GM21825 (cell line): ENCODE measurements around the gene ZFAND6.
"Not testable (repeated sequence)": the region's sequence is repeated elsewhere in the genome, so short reads cannot be mapped to it uniquely, and the experiment has no call there.

Experiments used
- ATAC-seq: cut with Tn5 transposase; IDR thresholded peaks from one replicate; pipeline ENCODE4 v1.9.1; 2021; ENCODE audit warnings: mild to moderate bottlenecking, moderate library complexity; ENCODE audit not compliant: unreplicated experiment

Gene ZFAND6

DNA sequence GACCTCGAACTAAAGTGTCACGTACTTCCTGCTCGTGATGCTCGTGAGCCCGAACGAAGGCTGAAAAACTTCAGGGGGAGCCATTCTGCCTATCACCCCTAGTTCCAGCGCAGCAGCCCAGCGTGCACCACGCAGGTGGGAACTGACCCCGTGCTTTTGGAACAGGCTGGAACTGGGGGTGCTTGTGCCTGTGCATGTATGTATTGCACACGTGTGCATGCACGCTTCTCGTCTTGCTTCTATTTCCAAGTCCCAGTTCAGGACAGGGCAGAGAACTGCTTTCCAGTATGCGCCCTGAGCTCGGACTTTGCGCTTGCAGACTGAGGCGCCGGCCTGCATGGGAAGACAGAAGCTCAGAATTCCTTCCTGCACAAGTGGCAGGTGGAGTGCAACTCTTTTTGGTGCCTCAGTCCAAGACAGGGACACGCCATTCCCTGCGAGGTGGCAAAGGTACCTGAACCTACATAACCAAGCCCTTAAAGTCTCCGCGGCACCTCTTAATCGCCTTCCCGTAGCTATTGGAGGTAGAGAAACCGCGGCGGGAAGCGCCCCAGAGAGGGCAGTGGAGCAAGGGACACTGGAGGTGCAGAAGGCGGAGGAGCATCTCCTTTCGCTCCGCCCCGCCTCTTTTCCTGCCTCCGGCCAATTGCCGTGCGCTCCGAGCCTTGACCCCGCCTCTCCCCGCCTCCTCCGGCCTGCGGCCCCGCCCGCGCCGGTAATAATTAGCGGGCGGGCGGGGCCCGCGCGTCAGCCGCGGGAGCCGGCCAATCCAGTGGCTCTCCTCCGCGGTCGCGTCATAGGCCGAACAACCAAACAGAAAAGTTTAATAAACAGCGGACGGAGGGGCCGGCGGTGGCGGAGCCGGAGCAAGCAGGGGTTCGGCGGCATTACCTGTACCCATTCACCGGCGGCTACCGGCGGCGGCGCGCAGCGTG, at the start of gene ZFAND6:
Gene ZFAND6, plus strand, starts transcription at position 826 of the 935 bp plus-strand sequence. CDS start 60,669 bp downstream, outside the sequence.
- peak; percentile 74 for ATAC-seq

DNA sequence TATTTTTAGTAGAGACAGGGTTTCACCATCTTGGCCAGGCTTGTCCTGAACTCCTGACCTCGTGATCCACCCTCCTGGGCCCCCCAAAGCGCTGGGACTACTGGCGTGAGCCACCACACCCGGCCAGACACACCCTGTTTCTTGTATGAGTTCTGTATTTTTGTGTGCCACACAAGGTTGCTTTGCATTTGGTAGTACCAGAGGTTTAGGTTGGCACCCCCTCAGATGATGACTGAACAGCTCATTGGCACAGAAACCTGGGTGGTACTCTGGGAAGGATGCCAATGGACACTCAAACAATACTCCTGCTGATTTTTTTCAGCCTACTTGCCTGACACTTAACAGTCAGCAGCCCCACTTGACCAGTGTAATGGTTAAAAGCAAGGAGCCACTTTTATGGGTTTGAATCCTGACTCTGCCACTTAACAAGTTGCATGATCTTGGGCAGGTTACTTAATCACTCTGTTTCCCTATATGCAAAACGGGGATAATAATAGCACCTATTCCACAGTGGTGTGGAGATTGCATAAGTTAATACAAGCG, 49.3 kb upstream of the ZFAND6 start:
- ATAC-seq = no peak

DNA sequence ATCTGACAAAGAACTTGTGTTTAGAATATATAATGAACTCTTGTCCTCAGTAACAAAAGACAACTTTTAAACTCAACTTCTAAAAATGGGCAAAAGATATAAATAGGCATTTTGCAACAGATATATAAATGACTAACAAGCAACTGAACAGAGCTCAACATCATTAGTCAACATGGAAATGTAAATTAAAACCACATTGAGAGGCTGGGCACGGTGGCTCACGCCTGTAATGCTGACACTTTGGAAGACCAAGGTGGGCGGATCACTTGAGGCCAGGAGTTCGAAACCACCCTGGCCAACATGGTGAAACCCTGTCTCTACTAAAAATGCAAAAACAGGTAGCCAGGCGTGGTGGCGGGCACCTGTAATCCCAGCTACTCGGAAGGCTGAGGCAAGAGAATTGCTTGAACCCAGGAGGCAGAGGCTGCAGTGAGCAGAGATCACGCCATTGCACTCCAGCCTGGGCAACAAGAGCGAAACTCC, 48.4 kb upstream of the ZFAND6 start:
- ATAC-seq = peak; percentile 40

DNA sequence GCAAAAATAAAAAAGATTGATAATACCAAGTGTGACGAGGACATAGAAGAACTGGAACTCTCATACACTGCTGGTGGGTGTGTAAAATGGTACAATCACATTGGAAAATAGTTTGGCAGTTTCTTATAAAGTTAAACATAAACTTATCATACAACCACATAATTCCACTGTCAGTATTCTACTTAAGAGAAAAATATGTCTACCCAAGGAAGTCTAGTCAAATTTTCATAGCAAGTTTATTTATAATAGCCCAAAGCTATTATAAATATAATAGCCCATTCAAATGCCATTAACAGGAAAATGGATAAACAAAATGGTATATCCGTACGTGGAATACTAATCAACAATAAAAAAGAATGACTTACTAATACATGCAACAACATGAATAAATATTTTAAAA, 47.9 kb upstream of the ZFAND6 start:
- no peak for ATAC-seq

DNA sequence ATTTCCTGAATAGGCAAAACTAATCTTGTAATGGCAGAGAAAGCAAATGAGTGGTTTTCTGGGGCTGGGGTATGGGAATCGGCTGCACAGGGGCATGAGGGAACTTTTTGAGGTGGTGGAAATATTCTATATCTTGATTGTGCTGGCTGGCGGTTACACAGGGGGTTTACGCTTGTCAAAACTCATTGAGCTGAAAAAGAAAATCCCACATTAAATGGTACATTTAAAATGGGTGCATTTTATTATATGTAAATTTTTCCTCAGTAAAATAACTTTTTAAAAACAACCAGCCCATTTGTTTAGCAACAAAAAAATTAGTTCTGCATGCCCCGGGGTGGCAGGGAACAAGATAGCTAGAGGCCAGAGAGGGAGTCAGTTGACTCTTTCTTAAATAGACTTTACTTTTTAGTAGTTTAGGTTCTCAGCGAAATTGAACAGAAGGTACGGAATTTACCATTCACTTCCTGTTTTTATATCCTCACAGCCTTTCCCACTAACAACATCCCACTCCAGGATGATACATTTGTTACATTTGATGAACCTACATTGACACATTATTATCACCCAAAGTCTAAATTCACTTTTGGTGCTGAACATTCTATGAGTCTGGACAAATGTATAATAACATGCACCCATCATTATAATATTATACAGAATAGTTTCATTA, 47.3 kb upstream of the ZFAND6 start:
- ATAC-seq = no peak

DNA sequence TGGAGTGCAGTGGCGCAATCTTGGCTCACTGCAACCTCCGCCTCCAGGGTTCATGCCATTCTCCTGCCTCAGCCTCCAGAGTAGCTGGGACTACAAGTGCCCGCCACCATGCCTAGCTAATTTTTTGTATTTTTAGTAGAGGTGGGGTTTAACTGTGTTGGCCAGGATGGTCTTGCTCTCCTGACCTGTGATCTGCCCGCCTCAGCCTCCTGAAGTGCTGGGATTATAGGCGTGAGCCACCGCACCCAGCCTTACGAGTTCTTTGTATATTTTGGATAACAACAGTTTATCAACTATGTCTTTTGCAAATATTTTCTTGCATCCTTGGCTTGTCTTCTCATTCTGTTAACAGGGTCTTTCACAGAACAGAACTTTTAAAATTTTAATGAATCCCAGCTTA, 45.3 kb upstream of the ZFAND6 start:
- not testable (repeated sequence) for ATAC-seq

DNA sequence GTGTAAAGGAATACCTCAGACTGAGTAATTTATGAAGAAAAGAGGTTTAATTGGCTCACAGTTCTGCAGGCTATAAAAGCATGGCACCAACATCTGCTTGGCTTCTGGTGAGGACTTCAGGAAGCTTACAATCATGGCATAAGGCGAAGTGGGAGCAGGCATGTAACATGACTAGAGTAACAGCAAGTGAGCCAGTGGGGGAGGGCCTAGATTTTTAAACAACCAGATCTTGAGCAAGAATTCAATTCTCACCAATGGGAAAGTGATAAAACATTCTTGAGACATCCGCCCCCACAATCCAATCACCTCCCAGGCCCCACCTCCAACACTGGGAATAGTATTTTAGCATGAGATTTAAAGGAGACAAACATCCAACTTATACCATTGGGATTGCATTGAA, 44.3 kb upstream of the ZFAND6 start:
- no peak for ATAC-seq

DNA sequence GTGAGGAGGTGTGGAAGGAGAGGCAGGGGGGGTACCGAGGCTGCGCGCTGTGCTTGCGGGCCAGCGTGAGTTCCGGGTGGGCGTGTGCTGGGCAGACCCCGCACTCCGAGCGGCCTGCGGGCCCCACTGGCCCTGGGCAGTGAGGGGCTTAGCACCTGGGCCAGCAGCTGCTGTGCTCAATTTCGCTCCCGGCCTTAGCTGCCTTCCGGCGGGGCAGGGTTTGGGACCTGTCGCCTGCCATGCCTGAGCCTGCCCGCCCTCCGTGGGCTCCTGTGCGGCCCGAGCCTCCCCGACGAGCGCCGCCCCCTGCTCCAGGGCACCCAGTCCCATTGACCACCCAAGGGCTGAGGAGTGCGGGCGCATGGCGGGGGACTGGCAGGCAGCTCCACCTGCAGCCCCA, 43.0 kb upstream of the ZFAND6 start:
- not testable (repeated sequence) for ATAC-seq

DNA sequence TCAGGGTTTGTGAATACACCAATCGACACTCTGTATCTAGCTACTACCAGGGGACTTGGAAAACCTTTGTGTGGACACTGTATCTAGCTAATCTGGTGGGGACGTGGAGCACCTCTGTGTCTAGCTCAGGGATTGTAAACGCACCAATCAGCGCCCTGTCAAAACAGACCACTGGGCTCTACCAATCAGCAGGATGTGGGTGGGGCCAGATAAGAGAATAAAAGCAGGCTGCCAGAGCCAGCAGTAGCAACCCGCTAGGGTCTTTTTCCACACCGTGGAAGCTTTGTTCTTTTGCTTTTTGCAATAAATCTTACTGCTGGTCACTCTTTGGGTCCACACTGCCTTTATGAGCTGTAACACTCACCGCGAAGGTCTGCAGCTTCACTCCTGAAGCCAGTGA, 42.3 kb upstream of the ZFAND6 start:
- ATAC-seq = not testable (repeated sequence)

DNA sequence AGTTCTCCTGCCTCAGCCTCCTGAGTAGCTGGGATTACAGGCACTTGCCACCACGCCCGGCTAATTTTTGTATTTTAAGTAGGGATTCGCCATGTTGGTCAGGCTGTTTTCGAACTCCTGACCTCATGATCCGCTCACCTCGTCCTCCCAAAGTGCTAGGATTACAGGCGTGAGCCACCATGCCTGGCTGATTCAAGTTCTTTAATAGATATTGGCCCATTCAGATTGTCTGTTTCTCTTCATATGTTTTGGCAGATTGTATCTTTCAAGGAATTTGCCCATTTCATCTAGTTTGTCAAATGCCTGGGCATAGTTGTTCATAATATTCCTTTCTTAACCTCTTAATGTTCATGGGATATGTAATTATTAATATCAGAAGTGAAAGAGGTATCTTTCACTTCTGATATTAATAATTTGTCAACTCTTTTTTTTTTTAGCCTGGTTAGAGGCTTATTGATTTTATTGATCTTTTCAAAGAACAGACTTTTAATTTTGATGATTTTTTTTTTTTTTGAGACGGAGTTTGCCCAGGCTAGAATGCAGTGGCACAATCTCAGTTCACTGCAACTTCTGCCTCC, 40.2 kb upstream of the ZFAND6 start:
- ATAC-seq = no peak

DNA sequence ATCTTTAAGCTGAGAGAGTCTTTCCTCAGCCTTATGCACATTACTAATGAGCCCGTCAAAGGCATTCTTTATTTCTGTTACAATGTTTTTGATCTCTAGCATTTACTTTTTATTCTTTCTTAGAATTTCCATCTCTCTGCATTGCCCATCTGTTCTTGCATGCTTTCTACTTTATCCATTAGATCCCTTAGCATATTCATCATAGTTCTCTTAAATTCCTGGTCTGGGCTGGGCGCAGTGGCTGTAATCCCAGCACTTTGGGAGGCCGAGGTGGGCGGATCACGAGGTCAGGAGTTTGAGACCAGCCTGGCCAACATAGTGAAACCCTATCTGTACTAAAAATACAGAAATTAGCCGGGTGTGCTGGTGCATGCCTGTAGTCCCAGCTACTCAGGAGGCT, 39.3 kb upstream of the ZFAND6 start:
- ATAC-seq = not testable (repeated sequence)

DNA sequence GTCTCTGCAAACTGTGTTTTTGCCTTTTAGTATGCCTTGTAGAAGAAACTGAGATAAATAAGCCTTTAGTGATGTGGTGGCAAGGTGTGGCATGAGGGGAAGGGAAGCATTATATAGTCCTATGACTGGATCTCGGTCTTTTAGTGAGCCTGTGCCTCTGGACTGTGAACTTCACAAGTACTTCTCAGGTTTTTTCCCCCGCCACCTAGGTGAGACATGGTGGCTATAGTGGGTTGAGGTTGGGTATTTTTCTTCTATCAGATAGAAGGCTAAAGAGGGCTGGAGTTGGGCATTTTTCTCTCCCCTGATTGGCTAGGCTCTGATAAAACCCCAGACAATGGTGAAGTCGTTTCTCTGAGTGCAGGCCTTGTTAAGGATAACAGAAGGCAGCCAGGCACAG, 38.7 kb upstream of the ZFAND6 start:
- ATAC-seq = no peak

DNA sequence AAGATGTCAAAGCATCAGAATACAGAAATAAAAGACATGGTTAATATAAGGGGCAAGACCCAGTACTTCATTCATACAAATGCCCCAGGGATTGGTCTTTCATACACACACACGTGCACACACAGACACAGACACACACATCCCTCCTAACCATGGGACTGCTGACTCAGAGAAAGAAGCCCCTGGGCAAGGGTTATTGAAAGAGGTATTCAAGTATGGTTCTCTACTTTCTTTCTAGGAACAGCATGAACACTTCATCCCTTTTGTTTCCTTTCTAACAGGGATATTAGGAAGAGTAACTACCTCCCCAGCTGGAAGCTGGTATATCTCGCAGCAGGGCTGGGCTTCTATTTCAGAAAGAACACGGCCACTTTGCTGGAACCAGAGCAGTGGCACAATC, 33.2 kb upstream of the ZFAND6 start:
- no peak for ATAC-seq

DNA sequence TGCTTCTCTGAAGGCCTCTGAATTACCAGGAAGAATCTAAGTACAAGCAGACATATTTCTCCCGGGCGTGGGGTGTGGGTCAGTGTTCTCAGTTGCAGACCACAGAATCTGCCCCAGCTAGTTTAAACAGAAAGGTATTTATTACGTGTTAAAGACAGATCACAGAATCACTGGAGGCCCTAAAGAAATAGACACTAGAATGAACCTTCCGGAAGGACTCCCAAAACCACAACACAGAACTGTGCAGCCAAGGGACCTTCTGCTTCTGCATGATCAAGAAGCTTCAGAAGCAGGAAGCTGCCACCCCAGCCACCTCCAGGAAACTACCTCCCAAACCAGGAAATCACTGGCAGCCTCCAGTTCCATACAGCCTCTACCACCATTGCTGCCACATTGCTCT, 32.7 kb upstream of the ZFAND6 start:
- no peak for ATAC-seq

DNA sequence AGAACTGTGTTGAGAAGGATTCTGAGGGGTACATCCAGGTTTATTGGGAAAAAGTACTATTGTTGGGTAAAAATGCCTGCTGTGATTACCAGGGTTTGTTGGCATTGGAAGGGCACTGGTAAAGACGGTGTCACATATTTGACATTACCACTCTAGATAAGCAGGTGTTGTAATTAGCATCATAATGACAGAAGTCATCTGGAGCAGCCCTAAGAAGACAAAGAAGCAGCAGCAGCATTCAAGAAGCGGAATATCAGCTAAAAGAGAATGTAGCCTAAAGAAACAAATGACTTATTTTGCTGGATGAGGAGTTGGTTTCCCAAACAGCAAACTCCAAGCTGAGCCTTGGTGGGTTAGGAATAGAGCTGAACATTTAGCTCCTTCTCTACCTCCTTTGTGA, 30.5 kb upstream of the ZFAND6 start:
- ATAC-seq = no peak

DNA sequence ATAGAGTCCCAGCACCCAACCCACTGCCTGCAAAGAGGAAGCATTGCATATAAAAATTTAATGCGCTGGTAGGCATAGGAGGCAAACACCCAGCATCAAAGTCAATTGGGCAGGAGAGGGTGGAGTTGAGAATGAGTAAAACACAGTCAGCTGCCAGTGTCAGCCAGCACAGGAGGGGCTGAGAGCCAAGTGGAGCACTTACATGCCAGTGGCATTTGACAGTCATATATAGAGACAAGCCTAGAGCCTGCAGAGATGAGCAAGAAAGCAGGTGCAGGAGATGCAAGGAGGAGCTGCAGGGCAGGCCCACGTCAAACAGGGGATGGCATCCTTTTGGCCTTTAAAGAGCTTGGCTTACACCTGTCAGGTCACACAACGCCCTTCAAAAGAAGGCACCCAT, 27.6 kb upstream of the ZFAND6 start:
- ATAC-seq = no peak

DNA sequence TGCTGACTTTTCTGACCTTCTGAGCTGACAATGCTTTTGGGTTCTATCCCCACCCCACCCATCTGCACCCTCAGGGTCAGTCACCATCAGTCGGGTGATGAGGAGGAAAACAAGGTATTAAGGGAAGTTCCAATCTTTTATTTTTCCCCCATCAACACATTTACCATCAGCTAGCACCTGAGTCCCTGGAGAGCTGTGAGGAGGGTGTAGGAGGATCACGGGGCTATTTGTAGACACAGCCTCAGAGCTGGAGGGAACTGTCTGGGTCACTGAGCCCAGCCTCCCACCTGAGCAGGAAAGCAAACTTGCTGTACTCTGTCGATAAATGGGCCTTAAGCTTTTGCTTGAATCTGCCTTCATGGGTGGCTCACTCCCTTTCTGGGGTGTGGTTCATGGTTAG, 24.8 kb upstream of the ZFAND6 start:
- ATAC-seq = no peak

DNA sequence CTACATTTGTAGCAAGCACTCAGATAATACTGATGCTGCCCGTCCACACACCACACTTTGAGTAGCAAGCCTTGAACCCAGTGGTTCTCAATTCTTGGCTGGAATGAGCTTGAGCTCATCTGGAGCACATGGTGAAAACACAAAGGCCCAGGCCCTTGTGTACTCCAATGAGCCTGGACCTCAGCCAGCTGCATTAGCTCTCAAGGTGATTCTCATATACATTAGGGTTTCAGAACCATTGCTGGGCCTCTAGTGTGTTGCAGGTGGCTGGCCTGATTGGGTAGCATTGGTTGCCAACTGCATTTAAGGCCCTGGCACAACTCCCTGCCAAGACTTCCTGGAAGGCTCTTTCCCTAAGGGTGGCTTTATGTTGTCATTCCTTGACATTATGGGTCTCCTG, 23.4 kb upstream of the ZFAND6 start:
- ATAC-seq = no peak

DNA sequence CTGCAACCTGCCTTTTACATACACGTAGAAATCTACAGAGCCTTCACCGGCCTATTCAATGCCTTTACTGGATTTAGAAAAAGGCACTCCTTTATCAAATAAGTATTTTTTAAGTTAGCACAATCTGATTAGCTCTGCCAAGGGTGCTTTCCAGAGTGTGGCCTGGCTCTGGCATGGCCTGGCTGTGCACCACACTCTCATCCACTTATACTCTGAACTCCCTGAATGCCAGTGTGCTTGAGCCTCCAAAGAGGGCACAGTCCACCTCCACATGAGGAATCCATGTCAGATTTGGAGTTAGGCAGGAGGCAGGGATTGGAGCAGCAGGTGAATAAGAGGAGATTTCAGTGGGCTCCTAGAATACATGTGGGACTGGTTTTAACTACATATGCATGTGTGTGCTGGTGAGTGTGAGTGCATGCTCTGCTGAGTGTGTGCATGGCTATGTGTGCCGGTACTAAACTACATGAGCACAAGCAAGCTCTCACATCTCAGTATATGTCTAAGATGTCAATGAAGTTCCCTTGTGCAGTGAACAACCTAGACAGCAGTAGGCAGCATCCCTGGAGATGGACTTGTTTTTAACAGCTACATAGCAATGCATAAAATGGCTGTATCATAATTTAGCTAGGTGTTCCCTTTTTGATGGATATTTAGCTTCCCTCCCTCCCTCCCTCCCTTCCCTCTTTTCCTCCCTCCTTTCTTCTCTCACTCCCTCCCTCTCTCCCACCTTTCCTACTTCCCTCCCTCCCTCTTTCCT, 17.8 kb upstream of the ZFAND6 start:
- no peak for ATAC-seq

DNA sequence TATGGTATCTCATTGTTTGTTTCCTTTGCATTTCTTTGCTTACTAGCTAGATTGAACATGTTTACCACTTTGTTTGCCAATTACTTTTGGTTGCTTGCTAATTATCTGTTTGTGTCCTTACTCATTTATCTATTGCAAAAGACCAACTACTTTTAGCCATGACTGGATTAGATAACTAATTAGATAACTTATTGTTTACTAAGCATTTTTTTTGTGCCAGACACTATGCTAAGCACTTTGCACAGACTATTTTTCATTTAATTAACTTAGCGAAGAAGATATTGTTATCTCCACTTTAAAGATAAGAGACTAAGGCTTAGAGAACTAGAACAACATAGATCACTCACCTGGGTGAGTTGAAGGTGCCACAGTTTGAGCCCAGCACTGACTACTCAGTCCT, 16.9 kb upstream of the ZFAND6 start:
- no peak for ATAC-seq

DNA sequence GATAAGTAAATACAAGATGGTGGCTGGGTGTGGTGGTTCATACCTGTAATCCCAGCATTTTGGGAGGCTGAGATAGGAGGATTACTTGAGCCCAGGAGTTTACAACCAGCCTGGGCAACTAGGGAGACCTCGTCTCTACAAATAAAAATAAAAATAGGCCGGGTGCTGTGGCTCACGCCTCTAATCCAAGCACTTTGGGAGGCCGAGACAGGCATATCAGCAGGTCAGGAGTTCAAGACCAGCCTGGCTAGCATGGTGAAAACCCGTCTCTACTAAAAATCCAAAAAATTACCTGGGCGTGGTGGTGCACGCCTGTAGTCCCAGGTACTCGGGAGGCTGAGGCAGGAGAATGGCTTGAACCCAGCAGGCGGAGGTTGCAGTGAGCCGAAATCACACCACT, 14.3 kb upstream of the ZFAND6 start:
- not testable (repeated sequence) for ATAC-seq
